Activated CD4-positive, alpha-beta T cell treated with anti-CD3 and anti-CD28 coated beads, Interleukin-2, amount 50 U/mL, for 16 hours (primary cell): ENCODE data around the gene RBKS.
A peak's percentile ranks its signal among the peaks of the same experiment; 100 is the strongest.
"Not testable (repeated sequence)": the region's sequence is repeated elsewhere in the genome, so short reads cannot be mapped to it uniquely, and the experiment has no call there.

Source experiments
- DNase-seq: peaks from one replicate; pipeline ENCODE4 v3.0.0-alpha.2; 2020

RBKS gene

DNA sequence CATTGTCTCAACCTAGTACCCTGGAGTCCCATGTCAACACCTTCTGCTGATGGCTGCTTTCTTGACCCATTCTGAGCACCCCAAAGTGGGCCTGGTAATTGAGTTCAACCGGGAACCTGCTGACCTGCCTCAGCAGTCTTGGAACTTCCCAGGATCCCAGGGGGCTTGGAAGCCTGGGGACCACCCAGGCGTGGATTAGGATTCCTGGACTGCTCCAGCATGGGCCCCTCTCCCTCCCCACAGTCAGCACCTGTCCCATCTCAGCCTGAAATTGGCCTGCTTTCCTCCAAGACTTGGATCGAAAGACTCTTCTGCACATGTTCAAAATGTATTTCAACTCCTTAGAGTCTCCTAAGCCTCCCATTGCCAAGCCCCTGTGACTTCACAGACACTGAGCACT lies 134.1 kb downstream of the RBKS start:
- DNase-seq: no peak

DNA sequence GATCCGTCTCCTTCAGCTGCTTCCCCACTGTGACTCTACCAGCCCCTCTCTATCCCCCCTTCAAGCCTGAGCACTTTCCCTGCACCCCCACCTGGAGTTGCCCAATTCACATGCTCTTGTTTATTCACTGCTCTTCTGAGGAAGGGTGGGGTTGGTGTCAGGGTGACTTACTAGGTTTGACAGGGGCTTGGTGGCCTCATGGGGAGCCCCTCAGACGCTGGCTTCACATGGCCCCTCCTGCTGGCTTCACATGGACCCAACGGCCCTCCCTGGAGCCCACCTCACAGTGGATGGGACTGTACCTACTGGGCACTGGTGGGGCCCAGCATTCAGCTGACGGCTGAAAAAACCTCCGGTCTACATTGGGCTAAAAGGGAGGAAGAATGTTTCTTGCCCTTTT lies 135.4 kb downstream of the RBKS start:
- DNase-seq: no peak

DNA sequence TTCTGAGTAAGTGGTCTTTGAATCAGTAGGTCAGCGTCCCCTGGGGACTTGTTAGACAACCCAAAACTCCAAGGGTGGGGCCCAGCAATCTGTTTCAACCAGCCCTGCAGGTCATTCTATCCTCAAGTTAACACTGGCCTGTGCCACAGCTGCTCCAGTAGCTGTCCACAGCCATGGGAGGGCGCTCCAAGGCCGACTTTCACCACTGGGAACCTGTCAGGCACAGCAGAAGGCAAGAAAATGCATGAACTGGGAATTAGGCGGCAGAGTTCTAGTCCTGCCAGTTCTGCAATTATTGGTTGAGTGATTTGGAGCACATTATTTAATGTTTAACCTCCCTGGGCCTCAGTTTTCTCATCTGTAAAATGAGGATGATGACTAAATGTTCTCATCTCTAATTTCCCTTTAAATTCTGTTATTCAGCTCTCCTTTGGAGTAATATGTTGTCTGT lies 136.0 kb downstream of the RBKS start:
- DNase-seq: peak; percentile 84

DNA sequence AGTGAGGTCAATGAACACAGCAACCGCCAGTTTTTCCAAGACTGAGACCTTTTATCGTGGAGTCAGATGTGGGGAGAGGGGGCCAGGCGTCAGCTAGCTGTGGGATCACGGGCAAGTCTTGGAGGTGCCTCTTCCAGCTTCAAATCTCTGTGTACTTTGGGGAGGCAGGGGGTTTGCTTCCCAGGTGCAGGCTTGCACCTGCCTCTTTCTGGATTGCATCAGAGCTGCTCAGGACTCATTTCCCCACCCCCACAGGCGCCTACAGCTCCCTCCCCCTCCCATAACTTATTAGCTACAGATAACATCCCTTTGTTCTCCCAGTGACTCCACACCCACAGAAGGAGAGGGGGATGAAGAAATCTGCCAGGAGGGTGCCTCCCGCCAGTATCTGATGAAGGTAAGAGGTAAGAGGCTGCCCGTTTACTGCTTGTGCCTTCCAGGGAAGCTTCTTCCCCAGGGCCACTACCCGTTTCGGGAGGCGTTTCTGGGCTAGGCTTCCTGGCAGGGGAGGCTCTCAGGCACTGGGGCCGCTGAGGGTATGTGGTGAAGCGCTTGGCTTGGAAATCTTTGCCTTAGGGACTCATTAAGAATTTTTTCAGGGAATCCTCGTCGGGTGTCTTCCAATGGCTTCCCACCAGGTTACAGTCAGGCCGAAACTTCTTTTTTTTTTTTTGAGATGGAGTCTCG lies 137.5 kb downstream of the RBKS start:
- DNase-seq: no peak

DNA sequence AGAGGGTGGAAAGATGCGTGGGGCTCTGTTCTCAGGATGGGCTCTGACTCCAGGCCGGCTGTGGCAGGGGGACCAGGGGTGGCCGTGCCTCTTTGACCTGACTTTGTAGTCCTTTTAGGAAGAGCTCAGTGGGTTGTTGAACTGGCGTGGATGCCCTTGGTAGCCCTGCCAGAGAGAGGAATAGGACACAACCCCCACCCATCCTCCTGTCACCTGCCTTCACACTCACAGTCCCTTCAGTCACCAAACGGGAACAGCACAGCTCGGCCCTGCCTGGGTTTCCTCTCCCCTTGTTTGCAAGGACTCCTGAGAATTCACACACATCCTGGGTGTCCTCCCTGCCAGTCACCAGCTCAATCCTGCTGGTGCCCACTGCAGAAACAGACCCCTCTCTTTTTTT lies 138.8 kb downstream of the RBKS start:
- DNase-seq: no peak

DNA sequence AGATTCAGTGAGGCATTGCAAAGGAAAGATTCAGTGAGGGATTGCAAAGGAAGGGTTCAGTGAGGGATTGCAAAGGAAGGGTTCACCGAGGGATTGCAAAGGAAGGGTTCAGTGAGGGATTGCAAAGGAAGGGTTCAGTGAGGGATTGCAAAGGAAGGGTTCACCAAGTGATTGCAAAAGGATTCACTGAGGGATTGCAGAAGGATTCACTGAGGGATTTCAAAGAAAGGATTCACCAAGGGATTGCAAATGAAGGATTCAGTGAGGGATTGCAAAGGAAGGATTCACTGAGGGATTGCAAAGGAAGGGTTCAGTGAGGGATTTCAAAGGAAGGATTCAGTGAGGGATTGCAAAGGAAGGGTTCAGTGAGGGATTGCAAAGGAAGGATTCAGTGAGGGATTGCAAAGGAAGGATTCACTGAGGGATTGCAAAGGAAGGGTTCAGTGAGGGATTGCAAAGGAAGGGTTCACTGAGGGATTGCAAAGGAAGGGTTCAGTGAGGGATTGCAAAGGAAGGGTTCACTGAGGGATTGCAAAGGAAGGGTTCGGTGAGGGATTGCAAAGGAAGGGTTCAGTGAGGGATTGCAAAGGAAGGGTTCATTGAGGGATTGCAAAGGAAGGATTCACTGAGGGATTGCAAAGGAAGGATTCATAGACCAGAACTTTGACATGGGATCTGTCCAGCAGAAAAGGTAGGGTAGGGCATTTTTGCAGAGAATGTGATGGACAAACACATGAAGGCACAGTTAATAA lies 141.2 kb downstream of the RBKS start:
- DNase-seq: not testable (repeated sequence)

DNA sequence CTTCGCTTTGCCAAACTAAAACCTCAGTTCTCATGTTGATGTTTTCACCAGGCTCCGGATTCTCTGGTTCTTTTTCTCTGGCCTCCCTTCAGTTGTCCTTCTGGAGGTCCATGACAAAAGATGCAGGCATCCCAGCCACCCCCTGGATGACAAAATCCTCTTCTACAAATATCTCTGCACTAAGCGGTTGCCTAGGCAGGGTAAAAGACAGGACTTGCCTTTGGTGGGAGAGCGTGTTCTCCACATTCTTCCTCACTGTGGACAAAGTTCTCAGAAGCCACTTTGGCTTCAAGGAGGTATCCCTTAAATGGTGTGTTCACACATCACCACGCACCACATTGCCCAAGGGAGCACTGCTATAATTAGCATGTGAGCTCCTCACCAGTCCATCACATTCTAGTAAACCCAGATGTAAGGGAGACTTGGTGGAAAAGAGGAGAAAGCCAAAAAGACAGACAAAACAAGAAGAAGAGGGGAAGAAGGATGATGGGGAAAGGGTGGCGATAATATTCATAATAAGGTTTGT lies 142.3 kb downstream of the RBKS start:
- DNase-seq: no peak

DNA sequence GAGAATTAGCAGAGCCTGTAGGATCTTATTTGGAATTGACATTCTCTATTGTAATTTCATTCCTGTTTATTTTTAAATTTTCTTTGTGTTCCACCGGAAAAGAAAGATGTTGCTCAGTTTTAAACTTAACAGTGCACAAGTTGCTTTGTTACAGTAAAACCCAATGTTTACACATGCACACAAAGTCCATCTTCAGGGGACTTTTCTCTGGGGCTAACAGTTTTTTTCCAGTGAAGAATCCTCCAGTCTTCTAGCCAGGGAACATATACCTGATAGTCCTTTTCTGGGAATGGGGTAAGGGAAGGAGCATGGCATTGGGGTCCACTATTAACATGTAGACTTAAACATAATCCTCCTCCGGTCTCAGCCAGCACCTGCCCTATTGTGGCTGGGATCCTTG lies 143.9 kb downstream of the RBKS start:
- no peak for DNase-seq

DNA sequence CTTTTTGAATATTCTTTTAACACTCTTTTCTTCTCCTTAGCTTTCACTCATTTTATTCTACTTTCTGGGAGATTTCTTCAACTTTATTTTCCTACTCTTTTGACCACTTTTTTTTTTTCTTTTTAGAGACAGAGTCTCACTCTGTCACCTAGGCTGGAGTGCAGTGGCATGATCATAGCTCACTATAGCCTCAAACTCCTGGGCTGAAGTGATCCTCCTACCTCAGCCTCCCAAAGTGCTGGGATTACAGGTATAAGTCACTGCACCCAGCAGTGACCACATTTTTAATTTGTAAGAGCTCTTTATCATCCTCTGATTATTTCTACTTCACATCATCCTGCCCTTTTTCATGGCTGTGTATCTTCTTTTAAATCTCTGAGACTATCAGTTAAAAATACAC lies 144.7 kb downstream of the RBKS start:
- DNase-seq: not testable (repeated sequence)

DNA sequence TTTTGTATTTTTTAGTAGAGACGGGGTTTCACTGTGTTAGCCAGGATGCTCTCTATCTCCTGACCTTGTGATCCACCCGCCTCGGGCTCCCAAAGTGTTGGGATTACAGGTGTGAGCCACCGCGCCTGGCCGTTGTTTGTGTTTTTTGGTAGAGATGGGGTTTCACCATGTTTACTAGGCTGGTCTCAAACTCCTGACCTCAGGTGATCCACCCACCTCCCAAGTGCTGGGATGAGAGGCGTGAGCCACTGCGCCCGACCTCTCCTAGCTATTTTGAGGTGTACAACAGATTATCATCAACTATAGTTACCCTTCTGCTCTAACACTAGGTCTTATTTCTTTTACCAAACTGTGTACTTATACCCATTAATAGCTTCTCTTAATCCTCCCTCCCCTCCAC lies 147.6 kb downstream of the RBKS start:
- no peak for DNase-seq

DNA sequence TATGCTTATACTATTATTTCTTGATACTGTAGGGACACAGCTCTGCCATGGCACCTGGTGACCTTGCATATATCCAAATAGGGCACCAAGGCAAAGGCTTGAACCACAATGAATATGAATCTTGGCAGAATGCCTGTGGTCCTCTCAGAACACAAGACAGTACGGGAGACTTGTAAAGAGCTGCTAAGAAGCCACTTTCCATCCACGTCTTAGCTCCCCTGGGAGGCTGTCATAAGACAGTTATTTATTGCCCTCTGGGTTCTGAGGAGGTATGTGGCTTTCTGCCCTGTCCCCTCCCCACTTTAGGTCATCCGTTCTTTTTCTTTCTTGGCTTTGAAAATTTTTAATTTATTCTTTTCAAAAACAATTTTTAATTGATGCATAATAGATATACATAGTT lies 148.5 kb downstream of the RBKS start:
- no peak for DNase-seq

DNA sequence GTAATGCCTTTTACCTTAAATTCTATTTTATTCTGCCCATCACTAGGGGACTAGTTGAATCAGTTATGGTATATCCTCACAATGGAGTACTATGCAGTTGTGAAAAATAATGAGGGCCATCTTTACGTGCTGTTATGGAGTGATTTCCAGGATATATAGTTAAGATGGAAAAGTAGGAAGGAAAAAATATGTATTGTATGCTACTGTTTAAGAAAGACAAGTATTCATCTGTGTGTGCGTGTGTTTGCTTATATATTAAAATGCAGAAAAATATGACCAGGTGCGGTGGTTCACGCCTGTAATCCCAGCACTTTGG lies 151.2 kb downstream of the RBKS start:
- DNase-seq: no peak

DNA sequence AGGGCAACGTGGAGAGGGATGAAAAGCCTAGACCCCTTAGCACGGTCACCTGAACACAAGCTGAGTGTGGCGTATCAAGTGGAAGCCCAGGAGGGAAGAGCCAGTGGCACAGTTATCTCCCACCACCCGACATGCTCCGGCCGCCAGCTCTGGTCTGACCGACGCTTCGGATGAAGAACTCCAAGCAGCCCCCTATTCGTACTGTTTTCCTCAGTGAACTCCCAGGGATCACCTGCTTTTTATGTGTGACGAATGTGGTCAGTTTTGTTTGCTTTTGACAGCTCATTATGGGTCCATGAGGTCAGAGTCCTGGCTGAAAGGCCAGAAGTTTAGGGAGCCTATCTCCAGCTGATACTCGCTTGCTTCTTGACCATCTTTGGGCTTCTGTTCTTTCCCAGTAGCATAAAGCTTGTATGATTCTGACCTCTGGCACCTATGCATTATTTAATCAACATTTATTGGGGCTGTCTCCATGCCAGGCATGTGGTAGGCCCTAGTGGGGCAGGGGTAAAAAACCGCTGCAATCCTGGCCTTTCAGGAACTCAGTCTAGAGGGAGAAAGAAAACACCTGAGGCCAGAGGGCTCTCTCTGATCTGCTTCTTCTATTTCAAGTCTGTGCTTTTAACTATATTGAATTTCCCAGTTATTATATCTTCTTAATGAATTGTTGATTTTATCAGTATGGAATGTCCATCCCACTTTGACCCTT lies 151.7 kb downstream of the RBKS start:
- DNase-seq: no peak

DNA sequence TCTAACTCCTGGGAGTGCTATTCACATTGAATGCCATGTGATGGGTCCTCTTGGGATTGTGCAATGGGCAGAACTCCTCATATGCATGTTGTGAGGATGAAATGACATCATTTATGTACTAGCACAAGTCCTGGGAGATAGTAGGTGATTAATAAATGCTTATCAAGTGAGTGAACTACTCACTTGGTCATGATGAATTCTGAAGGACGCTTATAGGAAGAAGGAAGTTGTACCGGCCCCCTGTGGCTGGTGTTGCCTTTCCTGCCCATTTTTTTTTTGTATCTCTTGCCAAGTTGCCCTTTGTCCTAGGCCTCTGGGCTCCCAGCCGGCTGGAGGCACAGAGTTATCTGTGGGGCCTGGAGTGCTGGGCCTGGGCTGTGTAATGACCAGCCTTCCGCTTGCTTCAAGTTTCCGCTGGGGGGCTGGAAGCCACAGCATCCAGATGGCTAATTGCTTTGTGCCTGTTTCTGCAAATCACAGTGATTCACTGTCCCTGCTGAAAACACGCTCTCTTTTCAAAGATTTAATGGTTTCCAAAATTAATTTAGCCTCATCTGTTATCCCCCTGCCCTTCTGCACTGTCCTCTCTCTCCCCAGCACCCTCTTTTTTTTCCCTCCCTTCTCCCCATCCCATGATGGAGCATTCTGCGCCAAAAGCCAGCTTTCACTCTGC lies 152.4 kb downstream of the RBKS start:
- no peak for DNase-seq

DNA sequence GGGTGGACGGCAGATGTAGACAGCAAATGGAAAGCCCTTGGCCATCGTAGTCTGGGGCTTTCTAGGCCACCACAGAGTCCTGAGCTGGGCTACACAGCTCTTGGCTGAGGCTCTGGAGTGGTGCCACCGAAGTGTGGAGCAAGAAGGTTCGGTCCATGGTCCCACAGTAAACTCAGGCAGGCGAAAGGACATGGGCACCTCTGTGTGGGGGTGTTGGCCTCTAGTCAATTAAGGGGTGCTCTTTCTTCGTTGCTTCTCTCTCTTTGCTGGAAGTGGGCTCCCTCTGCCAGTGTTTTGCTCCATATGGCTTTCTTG lies 153.3 kb downstream of the RBKS start:
- no peak for DNase-seq

DNA sequence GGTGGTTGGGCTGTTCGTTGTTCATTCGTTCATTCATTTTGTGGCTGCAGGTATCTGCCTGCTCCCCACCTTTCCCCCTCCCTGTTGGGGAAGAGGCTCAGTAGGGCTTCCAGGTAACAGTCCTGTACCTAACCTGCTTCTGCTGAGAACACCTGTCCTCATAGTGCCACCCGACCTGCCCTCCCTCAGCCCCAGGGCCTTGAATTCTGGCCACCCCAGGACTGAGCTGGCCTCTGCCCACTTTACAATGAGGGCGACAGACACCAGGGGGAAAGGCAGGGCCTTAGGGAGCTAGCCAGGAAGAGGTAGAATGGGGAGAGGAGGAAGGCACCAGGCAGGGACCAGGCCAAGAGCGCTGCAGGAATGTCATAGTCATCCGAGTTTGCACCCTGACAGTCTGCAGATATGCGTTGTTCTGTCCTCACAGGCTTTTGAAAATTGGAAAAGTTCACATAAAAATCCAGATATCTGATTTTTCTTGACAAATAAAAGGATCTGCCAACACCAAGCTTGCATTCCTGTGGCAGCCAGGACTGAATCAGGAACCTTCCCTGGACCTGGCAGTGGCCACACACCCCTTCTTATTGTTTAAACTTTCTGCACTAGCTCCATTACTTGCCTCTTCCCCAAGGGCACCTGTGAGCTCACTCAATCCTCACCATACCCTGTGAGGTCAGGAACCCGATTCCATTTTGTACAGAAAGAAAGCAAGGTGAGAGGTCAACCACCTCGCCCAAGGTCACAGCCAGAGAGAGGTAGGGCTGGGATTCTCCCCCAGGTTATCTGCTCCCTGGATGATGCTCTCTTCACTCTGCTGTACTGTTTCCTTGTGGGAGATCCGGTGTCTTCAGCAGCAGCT lies 153.9 kb downstream of the RBKS start:
- no peak for DNase-seq

DNA sequence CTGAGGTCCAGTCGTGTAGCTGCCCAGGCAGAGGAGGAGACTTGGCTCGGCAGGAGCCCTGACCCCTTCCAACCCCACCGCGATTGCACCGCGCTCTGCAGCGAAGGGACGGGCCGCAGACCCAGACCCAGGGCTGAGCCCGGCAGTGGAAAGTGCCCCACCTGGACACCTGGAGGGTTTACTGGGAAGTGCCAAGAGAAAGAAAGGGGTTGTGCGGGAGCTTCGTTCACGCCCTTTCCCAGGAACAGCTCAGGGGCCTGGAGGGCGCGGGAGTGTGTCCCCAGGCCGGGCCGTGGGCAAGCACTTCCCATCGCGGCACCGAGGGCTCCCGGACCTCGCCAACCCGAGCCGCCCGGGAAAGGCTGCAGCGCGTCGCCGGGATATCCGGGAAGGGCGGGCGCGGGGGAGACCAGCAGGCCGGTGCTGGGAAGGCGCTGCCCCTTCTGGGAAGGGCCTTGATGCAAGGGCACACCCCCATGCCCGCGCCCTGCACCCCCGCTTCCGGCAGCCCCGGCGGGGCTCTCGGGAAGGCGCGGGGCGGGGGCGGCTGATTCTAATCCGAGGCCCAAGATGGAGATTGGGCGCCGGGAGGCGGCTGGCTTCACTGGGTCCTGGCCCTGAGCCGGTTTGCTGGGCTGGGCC lies 154.8 kb downstream of the RBKS start:
- DNase-seq: peak; percentile 39

DNA sequence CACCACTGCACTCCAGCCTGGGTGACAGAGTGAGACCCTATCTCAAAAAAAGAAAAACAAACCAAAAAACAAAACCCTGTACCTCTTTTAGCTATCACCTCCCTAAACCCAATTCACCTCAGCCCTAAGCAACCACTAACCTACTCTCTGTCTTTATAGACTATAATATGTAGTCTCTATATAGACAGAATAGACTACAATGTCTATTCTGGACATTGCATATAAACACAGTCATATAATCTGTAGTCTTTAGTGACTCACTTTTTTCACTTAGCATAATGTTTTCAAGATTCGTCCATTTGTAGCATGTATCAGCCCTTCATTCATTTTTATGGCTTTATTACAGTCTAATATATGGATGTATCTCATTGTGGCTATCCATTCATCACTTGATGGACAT lies 155.9 kb downstream of the RBKS start:
- no peak for DNase-seq
